Stimulated activated CD8-positive, alpha-beta memory T cell treated with anti-CD3 and anti-CD28 coated beads, Interleukin-7, amount 100 ng/mL, for 4 hours (primary cell): Measurements from ENCODE around the gene ESD.
"Not testable (repeated sequence)": the region's sequence is repeated elsewhere in the genome, so short reads cannot be mapped to it uniquely, and the experiment has no call there.

Experiments
- DNase-seq, 2 donors: peaks; one replicate each; pipeline ENCODE4 v3.0.0-alpha.2; 2020; ENCODE audit warnings: low read depth in 2 of 2

ESD gene

DNA sequence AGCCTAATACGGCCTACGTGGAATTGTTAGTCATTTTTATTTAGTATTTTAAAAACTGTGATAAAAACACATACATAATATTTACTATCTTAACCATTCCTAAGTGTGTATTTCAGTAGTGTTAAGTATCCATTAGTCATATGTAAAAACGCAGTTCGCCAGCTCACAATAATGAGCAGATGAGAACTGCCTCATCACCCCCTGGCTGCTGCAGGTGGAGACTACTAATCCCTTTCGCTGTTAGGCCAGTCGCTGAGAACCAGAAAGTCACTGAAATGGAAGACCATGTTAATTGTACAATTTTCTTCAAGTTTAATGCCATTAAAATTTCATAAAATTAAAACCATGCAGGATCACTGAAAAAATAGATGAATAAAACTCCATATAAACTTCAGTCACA lies 1.6 kb downstream of the ESD start:
- no peak for DNase-seq

DNA sequence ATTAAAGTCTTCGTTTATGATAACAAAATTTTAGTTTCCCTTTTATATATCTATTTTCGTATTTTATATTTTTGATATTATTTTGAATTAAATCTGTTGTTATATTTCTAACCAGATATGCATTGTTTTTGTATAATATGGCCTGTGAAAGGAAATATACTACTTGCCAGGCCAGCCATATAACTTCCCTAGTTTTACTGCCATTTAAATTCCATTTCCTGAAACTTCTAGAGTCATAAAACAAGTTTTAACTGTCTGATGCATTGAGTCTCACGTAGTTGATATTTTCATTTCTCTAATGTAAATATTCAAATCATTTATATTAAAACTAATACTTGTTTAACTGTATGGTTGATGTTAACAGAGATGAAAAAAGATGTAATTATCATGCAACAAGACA lies 13.5 kb downstream of the ESD start:
- no peak for DNase-seq

DNA sequence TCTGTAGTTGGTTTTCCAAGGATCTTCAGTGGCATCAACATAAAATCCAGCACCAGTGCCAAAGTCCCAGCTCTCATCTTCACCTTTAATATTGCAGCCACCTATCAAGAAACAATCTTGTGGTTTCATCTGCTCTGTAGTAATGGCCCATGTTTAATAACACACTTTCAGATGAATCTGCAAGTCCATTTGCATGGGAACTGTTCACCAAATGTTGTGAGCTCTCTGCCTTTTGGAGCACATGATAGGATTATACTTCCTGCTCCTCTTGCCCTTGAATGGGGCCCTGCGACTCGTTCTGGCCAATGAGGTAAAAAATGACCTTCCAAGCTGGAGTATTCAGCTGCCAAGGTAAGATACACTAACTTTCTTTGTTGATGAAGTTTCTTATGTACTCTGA lies 14.3 kb downstream of the ESD start:
- DNase-seq, result no peak

DNA sequence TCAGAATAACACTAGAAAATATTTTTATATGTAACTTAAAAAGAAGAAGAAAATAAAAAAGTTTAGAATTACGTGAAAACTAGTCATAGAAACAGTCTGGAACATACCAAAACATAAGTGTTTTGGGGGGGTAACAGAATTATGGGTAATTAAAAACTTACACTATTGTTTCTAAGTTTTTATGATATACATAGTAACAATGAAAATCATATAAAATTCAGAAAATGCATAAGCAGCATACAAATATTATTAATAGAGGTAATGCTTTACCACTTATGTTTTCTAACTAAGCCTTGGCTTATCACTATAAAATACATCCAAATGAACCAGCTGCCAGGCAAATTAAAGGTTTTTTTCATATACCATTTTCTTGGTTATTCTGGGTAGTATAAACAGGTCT lies 14.9 kb downstream of the ESD start:
- DNase-seq, result no peak

DNA sequence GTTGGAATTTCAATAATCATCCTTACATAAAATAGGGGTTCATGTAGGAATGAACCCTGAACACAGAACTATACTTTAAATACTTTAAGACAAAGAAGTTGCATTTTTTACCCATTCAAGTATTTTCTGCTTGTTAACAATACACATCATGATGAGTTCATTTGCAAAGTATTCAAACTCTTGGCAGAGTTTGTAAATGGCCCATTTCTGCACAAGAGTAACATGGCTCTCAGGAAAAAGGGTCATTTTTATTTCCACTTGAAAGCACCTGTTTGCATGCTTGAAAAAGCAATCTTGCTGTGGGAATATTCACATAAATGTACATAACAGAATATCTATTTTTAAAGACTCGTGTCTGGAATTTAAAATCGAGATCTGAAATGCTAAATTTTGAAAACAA lies 18.1 kb downstream of the ESD start:
- DNase-seq, result no peak

DNA sequence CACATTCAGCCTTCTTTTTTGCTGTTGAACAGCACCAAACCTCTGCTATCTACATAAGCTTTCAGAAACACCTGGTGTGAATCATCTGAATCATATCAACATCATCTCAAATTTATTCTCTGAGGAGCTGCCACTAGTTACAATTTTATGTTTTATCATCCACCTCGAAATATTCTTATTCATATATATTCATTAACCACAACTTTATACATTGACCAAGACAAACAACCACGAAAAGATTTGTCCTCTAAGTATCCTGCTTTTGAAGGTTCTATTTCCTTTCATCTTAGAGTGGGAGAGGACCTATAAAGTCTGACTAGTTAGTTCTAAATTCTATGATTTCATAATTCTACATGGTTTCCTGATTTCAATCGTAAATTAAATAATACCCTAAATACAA lies 18.9 kb downstream of the ESD start:
- DNase-seq, result no peak

DNA sequence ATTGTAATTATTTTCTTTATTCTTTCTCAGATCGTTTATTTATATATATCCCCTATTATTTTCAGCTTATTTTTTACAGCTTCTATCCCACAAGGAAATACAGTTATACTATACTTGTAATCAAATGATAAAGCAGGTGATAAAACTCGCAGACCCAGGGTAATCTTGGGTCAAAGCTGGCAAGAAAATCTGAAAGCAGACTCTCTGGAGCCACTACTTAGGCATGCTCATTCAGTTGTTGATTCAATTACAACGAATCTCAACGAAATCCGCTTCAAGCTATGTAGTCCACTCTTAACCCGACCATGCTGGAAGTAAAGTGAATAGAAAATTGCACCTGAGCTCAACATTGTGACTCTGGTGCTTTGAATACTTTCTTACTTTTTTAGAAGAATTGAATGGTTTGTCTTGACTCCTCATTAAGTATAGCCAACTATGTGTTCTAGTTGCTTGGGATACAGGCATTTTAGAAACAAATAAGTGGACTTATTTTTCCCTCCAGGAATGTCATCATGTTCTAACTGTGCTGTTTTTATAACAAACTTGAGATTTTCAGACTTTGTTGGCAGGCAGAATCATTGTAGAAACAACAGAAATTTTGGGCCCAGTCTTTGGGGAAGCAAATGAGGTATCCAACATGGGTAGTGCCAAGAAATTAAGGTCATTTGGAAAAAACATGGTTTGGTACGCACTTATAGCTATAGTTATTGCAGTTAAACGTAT lies 21.4 kb downstream of the ESD start:
- DNase-seq, result no peak

DNA sequence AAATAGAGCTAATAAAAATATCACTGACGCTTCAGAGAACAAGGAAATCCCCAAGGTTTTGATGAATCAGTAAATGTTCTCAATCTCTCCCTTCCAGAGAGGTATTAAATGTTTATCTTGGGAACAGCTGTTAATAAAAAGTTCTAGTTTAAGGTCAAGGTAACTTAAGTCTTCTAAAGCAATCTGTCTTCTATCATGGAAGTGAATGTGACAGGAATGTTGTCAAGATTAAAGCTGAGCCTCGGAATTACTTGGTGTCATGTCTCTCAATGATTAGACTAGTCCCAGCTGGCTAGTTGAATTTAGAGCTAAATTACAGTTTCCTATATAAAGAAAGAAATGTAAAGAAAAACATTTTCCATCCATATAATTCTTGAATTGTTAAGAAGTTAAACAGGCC lies 23.4 kb downstream of the ESD start:
- no peak for DNase-seq

DNA sequence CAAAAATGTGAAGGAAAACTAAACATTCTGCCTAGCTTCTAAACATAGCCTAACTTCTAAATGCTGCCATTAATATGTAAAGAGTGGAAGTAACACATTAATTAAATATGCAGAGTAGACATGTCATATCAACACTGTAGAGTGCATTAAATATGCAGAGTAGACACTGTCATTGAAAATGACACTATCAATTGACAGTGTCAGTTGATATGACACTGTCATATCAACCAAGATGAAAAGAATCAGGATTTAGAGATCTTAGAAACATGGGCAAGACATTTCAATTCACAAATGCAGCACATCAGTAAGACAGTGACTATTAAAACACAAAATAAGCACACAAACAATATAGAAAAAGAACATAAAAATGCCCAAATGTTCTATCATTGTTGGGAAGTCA lies 25.3 kb downstream of the ESD start:
- no peak for DNase-seq

DNA sequence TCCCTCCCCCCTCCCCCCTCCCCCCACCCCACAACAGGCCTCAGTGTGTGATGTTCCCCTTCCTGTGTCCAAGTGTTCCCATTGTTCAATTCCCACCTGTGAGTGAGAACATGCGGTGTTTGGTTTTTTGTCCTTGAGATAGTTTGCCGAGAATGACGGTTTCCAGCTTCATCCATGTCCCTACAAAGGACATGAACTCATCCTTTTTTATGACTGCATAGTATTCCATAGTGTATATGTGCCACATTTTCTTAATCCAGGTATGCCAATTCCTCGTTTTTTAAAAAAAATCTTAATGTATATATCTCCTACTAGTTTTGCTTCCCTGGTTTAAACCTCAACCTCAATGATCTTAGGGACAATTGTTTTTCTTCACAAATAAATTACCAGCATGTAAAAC lies 27.0 kb downstream of the ESD start:
- not testable (repeated sequence) for DNase-seq

DNA sequence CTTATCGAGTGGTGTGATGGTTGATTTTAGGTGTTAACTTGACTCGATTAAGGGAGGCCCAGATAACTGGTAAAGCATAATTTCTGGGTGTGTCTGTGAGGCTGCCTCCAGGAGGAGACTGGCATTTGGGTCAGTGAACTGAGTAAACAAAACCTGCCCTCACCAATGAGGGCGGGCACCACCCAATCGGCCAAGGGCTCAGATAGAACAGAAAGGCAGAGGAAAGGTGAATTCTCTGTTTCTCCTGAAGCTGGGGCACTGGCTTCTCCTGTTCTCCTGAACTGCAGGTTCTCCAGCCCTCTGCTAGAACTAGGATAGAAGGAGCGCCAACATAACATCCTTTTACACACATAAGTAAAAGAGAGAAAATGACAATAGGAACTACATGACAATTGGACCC lies 35.1 kb downstream of the ESD start:
- DNase-seq, result no peak

DNA sequence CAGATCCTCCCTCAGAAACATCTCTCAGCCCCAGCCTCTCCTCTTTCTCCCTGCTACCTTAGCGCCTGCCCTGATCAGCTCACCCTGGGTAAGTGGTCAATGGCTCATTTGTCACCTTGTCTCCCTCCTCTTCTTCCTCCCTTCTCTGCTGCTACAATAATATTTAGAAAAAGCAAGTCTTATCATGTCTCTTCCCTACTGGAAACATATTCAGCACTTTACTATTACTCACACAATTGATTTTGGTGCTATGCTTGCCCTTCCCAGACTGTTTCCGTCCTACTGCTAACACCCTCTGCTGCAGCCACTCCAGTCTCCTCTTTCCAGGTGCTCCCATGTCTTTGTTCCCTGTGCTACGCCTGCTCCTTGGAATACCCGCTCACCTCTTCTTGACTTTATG lies 35.8 kb downstream of the ESD start:
- no peak for DNase-seq

DNA sequence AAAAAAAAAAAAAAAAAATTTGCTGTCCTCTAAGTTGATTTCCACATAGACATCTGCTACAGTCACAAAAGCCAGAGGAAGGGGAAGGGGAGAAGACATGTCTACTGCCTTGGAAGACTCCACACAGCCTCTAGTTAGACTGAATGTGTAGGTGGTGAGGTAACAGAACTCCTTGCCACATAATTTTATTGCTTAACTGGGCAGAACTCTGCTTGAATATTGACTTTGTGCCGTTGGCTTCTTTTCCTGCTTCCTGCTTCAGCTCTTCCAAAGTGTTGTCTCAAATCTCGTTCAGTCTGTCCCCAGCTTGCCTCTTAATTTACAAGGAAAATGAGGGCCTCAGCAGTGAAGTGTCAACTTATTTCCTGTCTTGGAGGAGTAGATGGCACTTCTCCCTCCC lies 37.1 kb downstream of the ESD start:
- DNase-seq, result no peak

DNA sequence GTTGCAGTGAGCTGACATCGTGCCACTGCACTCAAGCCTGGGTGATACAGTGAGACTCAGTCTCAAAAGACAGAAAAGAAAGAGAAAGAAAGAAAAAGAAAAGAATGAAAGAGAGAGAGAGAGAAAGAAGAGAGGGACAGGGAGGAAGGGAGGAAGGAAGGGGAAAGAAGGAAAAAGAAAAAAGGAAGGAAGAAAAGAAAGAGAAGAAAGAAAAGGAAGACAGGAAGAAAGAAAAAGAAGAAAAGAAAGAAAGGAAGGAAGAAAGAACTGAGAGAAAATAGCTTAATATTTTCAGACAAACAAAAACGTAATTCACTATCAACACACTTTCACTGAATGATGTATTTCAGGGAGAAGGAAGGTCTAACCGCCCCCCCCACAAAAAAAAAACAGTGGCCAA lies 39.3 kb downstream of the ESD start:
- DNase-seq, result no peak

DNA sequence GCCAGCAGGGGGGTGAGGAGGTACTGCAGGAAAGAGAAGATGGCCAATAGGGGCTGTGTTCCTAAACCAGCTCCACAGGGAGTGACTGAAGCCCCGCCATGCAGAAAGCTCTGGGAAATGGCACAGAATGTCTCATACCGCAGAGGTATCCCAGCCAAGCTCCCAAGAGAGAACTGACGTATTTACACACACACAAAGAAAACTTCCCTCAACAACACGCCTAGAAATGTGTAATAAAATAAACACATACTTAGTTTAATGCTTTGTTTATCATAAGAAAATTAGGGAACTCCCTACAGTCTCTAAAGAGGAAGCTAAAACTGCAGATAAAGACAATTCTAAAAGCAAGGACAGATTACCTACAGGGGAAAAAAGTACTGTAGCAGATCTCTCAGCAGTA lies 40.0 kb downstream of the ESD start:
- DNase-seq, result no peak

DNA sequence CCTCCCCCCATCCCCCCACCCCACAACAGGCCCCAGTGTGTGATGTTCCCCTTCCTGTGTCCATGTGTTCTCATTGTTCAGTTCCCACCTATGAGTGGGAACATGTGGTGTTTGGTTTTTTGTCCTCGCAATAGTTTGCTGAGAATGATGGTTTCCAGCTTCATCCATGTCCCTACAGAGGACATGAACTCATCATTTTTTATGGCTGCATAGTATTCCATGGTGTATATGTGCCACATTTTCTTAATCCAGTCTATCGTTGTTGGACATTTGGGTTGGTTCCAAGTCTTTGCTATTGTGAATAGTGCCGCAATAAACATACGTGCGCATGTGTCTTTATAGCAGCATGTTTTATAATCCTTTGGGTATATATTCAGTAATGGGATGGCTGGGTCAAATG lies 41.5 kb downstream of the ESD start:
- not testable (repeated sequence) for DNase-seq

DNA sequence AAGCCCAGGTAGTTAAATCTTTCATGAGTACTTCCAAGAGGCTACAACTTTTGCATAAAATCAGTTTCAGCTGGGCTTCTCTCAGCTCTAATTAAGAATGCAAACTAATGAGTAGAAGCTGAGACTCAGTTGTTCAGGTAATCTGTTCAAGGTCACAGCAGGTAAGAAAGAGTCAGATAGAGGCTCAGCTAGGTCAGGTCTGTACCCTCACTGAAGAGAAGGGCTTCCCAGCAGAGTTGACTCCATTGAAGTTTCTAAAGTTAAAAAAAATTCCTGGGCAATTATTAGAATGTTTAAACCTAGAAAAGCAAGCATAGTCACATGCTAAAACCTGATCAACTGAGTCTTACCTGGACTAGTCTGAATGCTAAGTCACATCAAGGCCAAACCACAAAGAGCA lies 42.1 kb downstream of the ESD start:
- no peak for DNase-seq

DNA sequence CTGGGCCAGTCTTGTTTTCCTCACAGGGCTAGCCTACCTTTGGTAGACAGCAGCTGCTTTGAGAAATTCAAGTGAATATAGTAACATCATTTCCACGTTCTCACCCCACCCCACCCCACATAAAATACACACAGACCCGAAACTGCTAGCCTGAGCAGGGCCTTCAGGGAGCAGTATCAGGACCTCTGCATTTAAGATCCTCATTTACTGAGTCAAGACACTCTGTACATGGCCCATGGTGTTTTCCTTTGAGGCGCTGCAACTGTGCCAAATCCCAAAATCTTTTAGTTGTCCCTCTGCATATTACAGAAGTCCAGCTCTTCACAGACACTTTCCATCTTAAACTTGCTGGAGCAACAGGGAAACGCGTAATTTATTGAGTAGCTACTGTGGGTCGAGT lies 43.0 kb downstream of the ESD start:
- no peak for DNase-seq

DNA sequence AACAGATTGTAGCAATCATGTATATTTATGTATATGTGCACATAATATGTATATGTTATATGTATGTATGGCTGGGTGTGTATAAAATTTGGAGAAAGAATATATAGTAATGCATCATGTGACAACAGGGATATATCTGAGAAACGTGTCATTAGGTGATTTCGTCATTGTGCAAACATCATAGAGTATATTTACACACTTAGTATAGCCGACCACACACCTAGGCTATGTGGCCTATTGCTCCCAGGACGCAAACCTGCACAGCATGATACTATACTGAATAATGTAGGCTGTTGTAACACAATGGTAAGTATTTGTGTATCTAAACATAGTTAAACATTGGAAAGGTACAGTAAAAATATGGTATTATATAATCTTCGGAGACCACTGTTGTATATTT lies 43.8 kb downstream of the ESD start:
- DNase-seq, result no peak

DNA sequence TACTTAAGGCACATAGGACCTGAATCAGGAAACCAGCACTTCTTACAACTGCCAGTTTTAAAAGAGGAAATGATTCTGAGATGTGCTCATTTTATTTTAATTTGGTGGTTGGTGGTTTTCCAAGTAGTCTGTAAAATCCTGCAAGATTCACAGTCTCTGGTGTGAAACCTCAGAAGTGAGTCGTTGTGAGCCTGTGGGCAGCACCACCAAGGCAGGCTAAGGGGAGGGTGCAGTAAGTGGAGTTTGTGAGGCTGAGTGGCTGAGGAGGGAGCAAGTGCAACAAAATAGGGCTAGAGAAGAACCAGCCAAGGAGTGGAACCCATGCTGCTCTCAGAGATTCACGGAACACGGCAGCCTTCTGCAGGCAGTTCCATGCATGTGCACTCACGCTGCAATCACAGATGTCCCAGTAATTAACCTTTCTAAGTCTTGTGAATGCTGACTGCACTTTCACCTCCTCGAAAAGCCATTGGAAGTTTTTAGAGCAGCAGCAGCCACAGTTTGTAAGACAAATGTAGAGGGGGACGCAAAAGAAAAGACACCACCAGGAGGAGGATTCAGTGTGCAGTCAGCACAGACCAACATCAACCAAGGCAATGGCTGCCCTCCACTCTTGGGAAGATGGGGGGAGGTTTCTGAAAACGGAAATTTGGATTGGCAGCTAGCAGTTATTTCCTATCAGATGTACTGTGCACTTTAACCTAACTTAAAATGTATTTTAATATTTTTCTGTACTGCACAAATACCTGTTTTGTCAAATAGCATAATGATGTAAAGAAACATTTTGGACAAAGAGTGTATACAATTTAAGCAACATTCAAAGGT lies 44.9 kb downstream of the ESD start:
- DNase-seq, result peak; percentile 50 to 57

DNA sequence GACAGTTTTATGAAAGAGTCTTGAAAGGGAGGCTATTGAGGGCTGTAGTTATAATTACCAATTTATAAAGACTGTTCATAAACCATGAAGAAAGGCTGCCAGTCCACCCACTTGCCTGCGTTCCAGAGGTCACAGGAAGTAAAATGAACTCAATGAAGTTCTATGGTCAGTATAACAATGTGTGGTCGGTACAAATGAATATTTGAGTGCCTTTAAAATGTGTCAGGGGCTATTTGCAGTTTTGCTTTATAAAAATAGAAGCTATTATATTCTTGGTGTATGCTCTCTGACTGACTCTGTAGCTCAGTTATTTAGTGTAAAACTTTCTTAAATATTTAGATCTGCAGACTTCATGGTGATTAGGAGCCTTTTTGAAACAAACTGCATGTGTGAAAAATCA lies 47.0 kb downstream of the ESD start:
- no peak for DNase-seq

DNA sequence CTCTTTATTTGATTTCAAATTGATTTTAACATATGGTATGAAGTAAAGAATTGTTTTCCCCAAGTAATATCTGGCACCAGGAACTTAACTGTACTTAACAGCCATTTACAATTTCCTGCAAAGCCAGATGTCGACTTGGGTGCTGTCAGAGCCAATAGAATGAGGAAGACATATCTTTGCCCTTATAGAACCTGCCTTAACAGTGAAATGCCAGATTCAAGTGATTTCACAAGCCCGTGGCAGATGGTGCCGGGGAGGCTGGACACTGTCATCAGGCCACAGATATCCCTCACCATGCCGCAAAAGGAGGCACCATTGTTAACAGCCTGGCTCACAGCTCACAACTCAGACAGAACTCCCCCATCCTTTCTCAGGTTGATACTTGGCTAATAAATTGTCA lies 48.7 kb downstream of the ESD start:
- no peak for DNase-seq

DNA sequence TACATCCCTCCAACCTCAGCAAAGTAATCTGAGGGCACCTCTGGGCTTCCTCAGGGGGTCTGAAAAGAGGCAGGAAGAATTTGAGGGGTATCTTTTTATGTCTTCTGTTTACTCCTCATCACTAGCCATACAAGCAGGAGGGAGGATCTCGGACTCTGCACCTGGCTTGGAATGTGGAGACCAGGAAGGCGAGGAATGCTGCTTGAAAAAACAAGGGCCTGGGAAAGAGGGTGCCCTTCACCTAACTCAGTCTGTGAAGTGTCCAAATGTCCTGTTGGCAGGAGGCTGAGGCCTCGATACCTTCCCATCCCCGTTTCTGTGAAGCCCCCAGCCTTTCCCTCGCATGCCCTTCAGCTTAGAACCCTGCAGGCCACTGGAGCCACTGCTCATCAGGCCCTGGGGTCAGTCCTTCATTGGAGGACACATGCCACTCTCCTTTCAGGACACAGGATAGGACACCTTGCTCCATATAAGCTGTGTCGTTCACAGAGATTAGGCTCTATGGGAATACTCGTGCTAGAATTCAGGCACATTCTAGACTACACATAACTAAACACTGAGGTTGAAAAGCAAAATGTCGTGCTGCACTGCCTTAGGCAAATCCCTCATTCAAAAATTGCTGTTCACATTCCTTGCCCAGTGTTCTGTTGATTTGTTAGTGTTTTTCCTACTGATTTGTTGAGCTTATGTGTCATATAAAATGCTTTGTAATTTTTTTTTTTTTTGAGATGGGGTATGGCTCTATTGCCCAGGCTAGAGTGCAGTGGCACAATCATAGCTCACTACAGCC lies 49.7 kb downstream of the ESD start:
- DNase-seq, result no peak
